Osteocyte (in vitro differentiated cells): ENCODE data around the gene ADAMTS16. TPM values are rescaled to one million over a fixed set of nuclear protein-coding genes. Genes with fewer than 3 reads are reported as not detected.

Experiments
- DNase-seq: peaks from one replicate; pipeline ENCODE4 v3.0.0; 2021; ENCODE audit warnings: mixed read lengths; ENCODE audit not compliant: unreplicated experiment; ENCODE audit errors: extremely low spot score
- H3K27ac Mint-ChIP-seq: one replicate; pipeline ENCODE4 v1.8.0; 2021; ENCODE audit warnings: mild to moderate bottlenecking, mixed read lengths; ENCODE audit not compliant: unreplicated experiment
- H3K27me3 Mint-ChIP-seq: one replicate; pipeline ENCODE4 v1.8.0; 2021; ENCODE audit warnings: mixed read lengths; ENCODE audit not compliant: unreplicated experiment
- H3K36me3 Mint-ChIP-seq: one replicate; pipeline ENCODE4 v1.8.0; 2021; ENCODE audit warnings: mixed read lengths; ENCODE audit not compliant: unreplicated experiment
- H3K4me1 Mint-ChIP-seq: one replicate; pipeline ENCODE4 v1.8.0; 2021; ENCODE audit warnings: mixed read lengths; ENCODE audit not compliant: unreplicated experiment
- H3K4me3 Mint-ChIP-seq: one replicate; pipeline ENCODE4 v1.8.0; 2021; ENCODE audit warnings: mild to moderate bottlenecking, moderate library complexity, mixed read lengths; ENCODE audit not compliant: unreplicated experiment
- H3K9me3 Mint-ChIP-seq: one replicate; pipeline ENCODE4 v1.8.0; 2021; ENCODE audit warnings: mixed read lengths; ENCODE audit not compliant: unreplicated experiment
- total RNA-seq: library from RNA; stranded (reverse); gene quantifications from 2 replicates; pipeline ENCODE4 v1.2.1, GENCODE V29; 2021
- TF ChIP-seq, protein P1 (sequence below): fragments of 200-600 bp; sonication (generic); IDR thresholded peaks from 2 replicates; pipeline ENCODE4 v1.5.0; 2021; ENCODE audit warnings: antibody characterized with exemption, mild to moderate bottlenecking, moderate library complexity

Gene ADAMTS16
- total RNA-seq, 1 donor from 2014 or later: not detected

DNA sequence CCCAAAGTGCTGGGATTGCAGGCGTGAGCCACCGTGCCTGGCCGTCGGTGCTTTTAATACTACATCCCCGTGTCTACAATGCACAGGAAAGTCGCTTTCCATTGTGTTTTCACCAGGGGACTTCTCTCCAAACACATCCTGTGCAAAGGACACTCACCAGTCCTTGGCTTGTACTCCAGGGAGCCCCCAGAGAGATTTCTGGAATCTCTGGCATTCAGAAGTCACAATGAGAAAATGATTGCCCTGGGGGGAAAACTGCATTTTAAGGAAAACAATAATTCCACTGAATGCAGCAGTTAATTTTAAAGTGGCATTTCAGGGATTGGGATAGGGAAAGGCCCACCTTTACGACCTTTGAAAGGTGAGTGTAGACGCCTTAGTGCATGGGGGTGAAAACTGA, 112.0 kb downstream of the ADAMTS16 start:
- TF ChIP-seq, protein P1, sequence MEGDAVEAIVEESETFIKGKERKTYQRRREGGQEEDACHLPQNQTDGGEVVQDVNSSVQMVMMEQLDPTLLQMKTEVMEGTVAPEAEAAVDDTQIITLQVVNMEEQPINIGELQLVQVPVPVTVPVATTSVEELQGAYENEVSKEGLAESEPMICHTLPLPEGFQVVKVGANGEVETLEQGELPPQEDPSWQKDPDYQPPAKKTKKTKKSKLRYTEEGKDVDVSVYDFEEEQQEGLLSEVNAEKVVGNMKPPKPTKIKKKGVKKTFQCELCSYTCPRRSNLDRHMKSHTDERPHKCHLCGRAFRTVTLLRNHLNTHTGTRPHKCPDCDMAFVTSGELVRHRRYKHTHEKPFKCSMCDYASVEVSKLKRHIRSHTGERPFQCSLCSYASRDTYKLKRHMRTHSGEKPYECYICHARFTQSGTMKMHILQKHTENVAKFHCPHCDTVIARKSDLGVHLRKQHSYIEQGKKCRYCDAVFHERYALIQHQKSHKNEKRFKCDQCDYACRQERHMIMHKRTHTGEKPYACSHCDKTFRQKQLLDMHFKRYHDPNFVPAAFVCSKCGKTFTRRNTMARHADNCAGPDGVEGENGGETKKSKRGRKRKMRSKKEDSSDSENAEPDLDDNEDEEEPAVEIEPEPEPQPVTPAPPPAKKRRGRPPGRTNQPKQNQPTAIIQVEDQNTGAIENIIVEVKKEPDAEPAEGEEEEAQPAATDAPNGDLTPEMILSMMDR: no peak
- H3K27me3 Mint-ChIP-seq: no peaks in the 10 kb centered on the region
- H3K36me3 Mint-ChIP-seq: no peaks in the 10 kb centered on the region
- DNase-seq: no peak
- peaks cover 12% of the 10 kb centered on the region for H3K4me1 Mint-ChIP-seq
- no peak overlapping the region for H3K4me3 Mint-ChIP-seq
- no peak overlapping the region for H3K27ac Mint-ChIP-seq
- H3K9me3 Mint-ChIP-seq: peaks cover 26% of the 10 kb centered on the region

DNA sequence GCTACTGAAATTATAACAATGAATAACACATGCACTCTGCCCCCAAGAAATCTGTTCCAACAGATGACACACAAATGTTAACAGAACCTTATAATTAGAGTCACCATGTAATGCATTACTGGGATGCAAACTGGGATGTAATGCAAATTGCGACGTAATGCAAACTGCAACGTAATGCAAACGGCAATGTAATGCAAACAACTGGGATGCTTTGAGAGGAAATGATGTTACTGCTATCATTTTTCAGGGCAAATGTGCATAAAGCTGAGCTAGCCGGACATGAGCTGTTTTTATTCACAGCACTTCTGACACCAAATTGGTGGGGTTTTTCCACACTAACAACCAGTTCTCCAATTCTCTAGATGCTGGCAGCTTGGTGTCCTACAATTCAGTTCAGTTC, 117.2 kb downstream of the ADAMTS16 start:
- H3K27me3 Mint-ChIP-seq: peaks cover 16% of the 10 kb centered on the region
- H3K9me3 Mint-ChIP-seq: peaks cover 26% of the 10 kb centered on the region
- no peak for DNase-seq
- H3K36me3 Mint-ChIP-seq: no peaks in the 10 kb centered on the region
- H3K27ac Mint-ChIP-seq: no peak overlapping the region
- H3K4me3 Mint-ChIP-seq: no peak overlapping the region
- peaks cover 6% of the 10 kb centered on the region for H3K4me1 Mint-ChIP-seq
- TF ChIP-seq, protein P1: no peak

DNA sequence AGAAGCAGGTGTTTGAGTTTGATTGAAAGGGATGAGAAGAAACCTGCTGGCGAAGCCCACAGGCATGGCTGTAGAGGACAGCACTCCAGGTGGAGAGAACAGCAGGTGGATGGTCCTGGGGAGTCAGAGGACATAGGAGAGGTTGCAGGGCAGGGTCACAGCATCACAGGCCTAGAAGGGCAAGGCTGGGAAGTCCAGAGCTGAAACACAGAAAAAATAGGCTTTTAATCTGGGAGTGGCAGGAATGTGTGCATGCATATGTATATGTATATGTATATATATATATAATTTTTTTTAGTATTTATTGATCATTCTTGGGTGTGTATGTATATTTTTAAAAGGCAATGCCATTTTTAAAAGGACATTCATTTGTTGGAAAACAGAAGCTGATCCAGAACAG, 118.4 kb downstream of the ADAMTS16 start:
- Mint-ChIP-seq H3K27ac (no peak overlapping the region), H3K9me3 (peaks cover 25% of the 10 kb centered on the region), H3K4me3 (no peak overlapping the region), H3K4me1 (no peaks in the 10 kb centered on the region), H3K27me3 (peaks cover 16% of the 10 kb centered on the region), H3K36me3 (no peaks in the 10 kb centered on the region)
- DNase-seq: no peak
- TF ChIP-seq, protein P1: no peak

- TF ChIP-seq, protein P1: no peak
- no peaks in the 10 kb centered on the region for H3K36me3 Mint-ChIP-seq
- DNase-seq: no peak
- no peak overlapping the region for H3K4me3 Mint-ChIP-seq
- no peaks in the 10 kb centered on the region for H3K4me1 Mint-ChIP-seq
- no peaks in the 10 kb centered on the region for H3K9me3 Mint-ChIP-seq
- no peak overlapping the region for H3K27ac Mint-ChIP-seq
- peaks cover 14% of the 10 kb centered on the region for H3K27me3 Mint-ChIP-seq
These were observed 124.6 kb downstream of the ADAMTS16 start for GRCh38 chr5:5264727-5265126.

- H3K4me3 Mint-ChIP-seq: no peak overlapping the region
- H3K9me3 Mint-ChIP-seq: no peaks in the 10 kb centered on the region
- H3K27me3 Mint-ChIP-seq: peaks cover 8% of the 10 kb centered on the region
- no peak for DNase-seq
- H3K27ac Mint-ChIP-seq: no peak overlapping the region
- TF ChIP-seq, protein P1: no peak
- no peaks in the 10 kb centered on the region for H3K36me3 Mint-ChIP-seq
- H3K4me1 Mint-ChIP-seq: peaks cover 4% of the 10 kb centered on the region
These were observed 126.2 kb downstream of the ADAMTS16 start for GRCh38 chr5:5266297-5266696.
